Skeletal muscle satellite cell (primary cell): ENCODE data around the gene TP53.

Experiments used
- H3K27me3 ChIP-seq: 2 replicates; pipeline ENCODE4 v1.7.0; 2013; ENCODE audit warnings: low read length; ENCODE audit not compliant: control insufficient read depth, insufficient read depth
- H3K36me3 ChIP-seq: 2 replicates; pipeline ENCODE4 v1.7.0; 2013; ENCODE audit warnings: mild to moderate bottlenecking, control low read depth, low read length; ENCODE audit not compliant: insufficient read depth
- H3K4me1 ChIP-seq: 2 replicates; pipeline ENCODE4 v1.7.0; 2013; ENCODE audit warnings: low read length; ENCODE audit not compliant: control insufficient read depth, insufficient read depth
- H3K4me2 ChIP-seq: 2 replicates; pipeline ENCODE4 v1.7.0; 2013; ENCODE audit warnings: mild to moderate bottlenecking, low read length
- H3K4me3 ChIP-seq: 2 replicates; pipeline ENCODE4 v1.7.0; 2013; ENCODE audit warnings: low read length
- H3K9ac ChIP-seq: 2 replicates; pipeline ENCODE4 v1.7.0; 2013; ENCODE audit warnings: mild to moderate bottlenecking, low read depth, low read length, moderate library complexity
- H3K9me3 ChIP-seq: replicated peaks from 2 replicates; pipeline ENCODE4 v1.7.0; 2013; ENCODE audit warnings: mild to moderate bottlenecking, control low read depth, low read length

TP53 gene

GRCh38 chr17:7704601-7705268 lies 17.4 kb upstream of the TP53 start, which contains the start of gene EFNB3:
TSS of gene EFNB3 (plus strand) at chr17:7705202. CDS start at chr17:7705599, 397 bp downstream.
- Histone ChIP-seq H3K4me3 (peak within 1 kb of the TSS; percentile 62), H3K9ac (peak within 1 kb of the TSS; percentile 13), H3K9me3 (no peaks in the 10 kb centered on the region), H3K4me2 (peak within 1 kb of the TSS; percentile 82), H3K4me1 (peaks cover 8% of the 10 kb centered on the region), H3K27me3 (peaks cover 31% of the 10 kb centered on the region), H3K36me3 (peaks cover 12% of the 10 kb centered on the region)

- Histone ChIP-seq H3K36me3 (peaks cover 12% of the 10 kb centered on the region), H3K27me3 (peaks cover 31% of the 10 kb centered on the region), H3K4me2 (peak overlapping the region; percentile 82), H3K9me3 (no peaks in the 10 kb centered on the region), H3K4me1 (peaks cover 8% of the 10 kb centered on the region), H3K4me3 (no peak overlapping the region), H3K9ac (no peak overlapping the region)
These were observed 16.5 kb upstream of the TP53 start for GRCh38 chr17:7703584-7704479.

- Histone ChIP-seq H3K9ac (no peak overlapping the region), H3K27me3 (peaks cover 31% of the 10 kb centered on the region), H3K36me3 (peaks cover 16% of the 10 kb centered on the region), H3K4me3 (no peak overlapping the region), H3K4me2 (no peak overlapping the region), H3K4me1 (peaks cover 8% of the 10 kb centered on the region), H3K9me3 (no peaks in the 10 kb centered on the region)
These were observed 15.5 kb upstream of the TP53 start for GRCh38 chr17:7702776-7703175.

GRCh38 chr17:7701681-7702080 lies 14.4 kb upstream of the TP53 start:
- Histone ChIP-seq H3K36me3 (peaks cover 16% of the 10 kb centered on the region), H3K9ac (no peak overlapping the region), H3K27me3 (peaks cover 22% of the 10 kb centered on the region), H3K4me3 (no peak overlapping the region), H3K4me2 (no peak overlapping the region), H3K9me3 (no peaks in the 10 kb centered on the region), H3K4me1 (peaks cover 8% of the 10 kb centered on the region)

GRCh38 chr17:7700510-7700909 lies 13.2 kb upstream of the TP53 start:
- Histone ChIP-seq H3K4me3 (no peak overlapping the region), H3K4me2 (no peak overlapping the region), H3K36me3 (peaks cover 21% of the 10 kb centered on the region), H3K4me1 (peaks cover 8% of the 10 kb centered on the region), H3K27me3 (peaks cover 10% of the 10 kb centered on the region), H3K9me3 (no peaks in the 10 kb centered on the region), H3K9ac (no peak overlapping the region)

- Histone ChIP-seq H3K27me3 (no peaks in the 10 kb centered on the region), H3K36me3 (peaks cover 24% of the 10 kb centered on the region)
These were observed 10.7 kb upstream of the TP53 start for GRCh38 chr17:7697828-7698588.

GRCh38 chr17:7695586-7695985 lies 8.3 kb upstream of the TP53 start:
- H3K9me3 ChIP-seq: no peaks in the 10 kb centered on the region
- no peak overlapping the region for H3K4me3 ChIP-seq
- H3K9ac ChIP-seq: no peak overlapping the region
- no peaks in the 10 kb centered on the region for H3K4me1 ChIP-seq
- H3K27me3 ChIP-seq: no peaks in the 10 kb centered on the region
- peaks cover 12% of the 10 kb centered on the region for H3K36me3 ChIP-seq
- no peak overlapping the region for H3K4me2 ChIP-seq

More at GRCh38 chr17:7697828-7698588, 10.7 kb upstream of the TP53 start:
- H3K4me2 ChIP-seq: no peak overlapping the region
- no peak overlapping the region for H3K4me3 ChIP-seq
- no peaks in the 10 kb centered on the region for H3K9me3 ChIP-seq
- H3K4me1 ChIP-seq: no peaks in the 10 kb centered on the region
- no peak overlapping the region for H3K9ac ChIP-seq

GRCh38 chr17:7688808-7689316 lies 1.6 kb upstream of the TP53 start:
- Histone ChIP-seq H3K9ac (peak overlapping the region; percentile 83), H3K4me1 (peaks cover 15% of the 10 kb centered on the region), H3K36me3 (peaks cover 4% of the 10 kb centered on the region), H3K4me2 (peak overlapping the region; percentile 92), H3K4me3 (peak overlapping the region; percentile 84), H3K27me3 (no peaks in the 10 kb centered on the region), H3K9me3 (no peaks in the 10 kb centered on the region)

GRCh38 chr17:7687908-7688807 lies 868 bp upstream of the TP53 start, which contains the start of gene WRAP53:
TSS of gene WRAP53 (plus strand) at chr17:7688477. CDS start at chr17:7688649, 172 bp downstream.
- H3K27me3 ChIP-seq: no peaks in the 10 kb centered on the region
- peak within 1 kb of the TSS; percentile 99 for H3K9ac ChIP-seq
- no peaks in the 10 kb centered on the region for H3K9me3 ChIP-seq
- peaks cover 4% of the 10 kb centered on the region for H3K36me3 ChIP-seq
- H3K4me1 ChIP-seq: peaks cover 15% of the 10 kb centered on the region
- H3K4me2 ChIP-seq: peak within 1 kb of the TSS; percentile 93
- H3K4me3 ChIP-seq: peak within 1 kb of the TSS; percentile 93

- Histone ChIP-seq H3K4me1 (peaks cover 15% of the 10 kb centered on the region), H3K9me3 (no peaks in the 10 kb centered on the region), H3K36me3 (peaks cover 4% of the 10 kb centered on the region), H3K4me2 (peak overlapping the region; percentile 93), H3K9ac (peak overlapping the region; percentile 99), H3K4me3 (peak overlapping the region; percentile 93), H3K27me3 (no peaks in the 10 kb centered on the region)
These were observed 843 bp downstream of the TP53 start for GRCh38 chr17:7686222-7687071.
